CD8-positive, alpha-beta memory T cell (primary cell): Measurements from ENCODE around the gene TMEM52B. TPM values are rescaled to one million over a fixed set of nuclear protein-coding genes. Genes with fewer than 3 reads are reported as not detected.

Source experiments
- CTCF ChIA-PET: fragments of 350-600 bp; sonication (Branson Sonifier 250); formaldehyde crosslinking; loops from one replicate; lab custom pipeline; 2021; ENCODE audit warnings: antibody characterized with exemption; lab: Charles Lee
- POLR2A ChIA-PET: fragments of 350-600 bp; sonication (Branson Sonifier 250); formaldehyde crosslinking; loops from one replicate; lab custom pipeline; 2021; ENCODE audit warnings: antibody characterized with exemption; lab: Charles Lee
- DNase-seq, 5 donors: peaks; one replicate each; pipeline versions ENCODE4 v3.0.0 to v3.0.0-alpha.2; 2020 to 2022; ENCODE audit warnings: mixed read lengths in 1 of 5
- H3K27ac ChIP-seq: one replicate; pipeline ENCODE4 v1.7.0; 2013; ENCODE audit warnings: low read depth, mild to moderate bottlenecking, low read length, moderate library complexity
- H3K27me3 ChIP-seq: 2 replicates; pipeline ENCODE4 v1.7.0; 2013; ENCODE audit warnings: low read length, mild to moderate bottlenecking; ENCODE audit not compliant: insufficient read depth, poor library complexity, severe bottlenecking
- H3K36me3 ChIP-seq: 2 replicates; pipeline ENCODE4 v1.7.0; 2013; ENCODE audit warnings: mild to moderate bottlenecking, low read length, moderate library complexity; ENCODE audit not compliant: insufficient read depth
- H3K4me1 ChIP-seq: 2 replicates; pipeline ENCODE4 v1.7.0; 2013; ENCODE audit warnings: mild to moderate bottlenecking, low read length, moderate library complexity; ENCODE audit not compliant: insufficient read depth
- H3K4me3 ChIP-seq: 2 replicates; pipeline ENCODE4 v1.7.0; 2013; ENCODE audit warnings: mild to moderate bottlenecking, low read length
- H3K9me3 ChIP-seq: 2 replicates; pipeline ENCODE4 v1.7.0; 2013; ENCODE audit warnings: mild to moderate bottlenecking, low read length
- H3K27ac Mint-ChIP-seq, 8 donors: one replicate each; pipeline ENCODE4 v1.8.0; 2020 to 2021; ENCODE audit warnings: mixed read lengths in 8 of 8, mild to moderate bottlenecking in 6 of 8, inconsistent platforms in 3 of 8, moderate library complexity in 3 of 8
- H3K27me3 Mint-ChIP-seq, 2 donors: one replicate each; pipeline ENCODE4 v1.8.0; 2020 to 2021; ENCODE audit warnings: mixed read lengths in 2 of 2, mild to moderate bottlenecking in 1 of 2, moderate library complexity in 1 of 2
- H3K36me3 Mint-ChIP-seq, 3 donors: one replicate each; pipeline ENCODE4 v1.8.0; 2020 to 2021; ENCODE audit warnings: mixed read lengths in 3 of 3, inconsistent platforms in 1 of 3, mild to moderate bottlenecking in 1 of 3
- H3K4me1 Mint-ChIP-seq, 3 donors: one replicate each; pipeline ENCODE4 v1.8.0; 2020 to 2021; ENCODE audit warnings: mixed read lengths in 3 of 3, inconsistent platforms in 1 of 3, mild to moderate bottlenecking in 1 of 3
- H3K4me3 Mint-ChIP-seq, 7 donors: one replicate each; pipeline ENCODE4 v1.8.0; 2020 to 2021; ENCODE audit warnings: mixed read lengths in 7 of 7, mild to moderate bottlenecking in 6 of 7, moderate library complexity in 4 of 7, inconsistent platforms in 2 of 7
- H3K9me3 Mint-ChIP-seq, 5 donors: one replicate each; pipeline ENCODE4 v1.8.0; 2020 to 2022; ENCODE audit warnings: mixed read lengths in 5 of 5, mild to moderate bottlenecking in 3 of 5, moderate library complexity in 2 of 5, inconsistent platforms in 1 of 5
- polyA plus RNA-seq: library from polyadenylated mRNA; unstranded; fragments of 300-500 nt; fragmentation: Illumina TruSeq; gene quantifications from one replicate; pipeline ENCODE4 v1.2.3, GENCODE V29; 2021
- total RNA-seq, 2 experiments: library from RNA; stranded (reverse); gene quantifications; one replicate each; pipeline ENCODE4 v1.2.3, GENCODE V29; 2021

Gene TMEM52B
- total and polyA plus RNA-seq, 3 experiments from 2014 or later = not detected

- Mint-ChIP-seq H3K4me1 (peaks cover 0 to under 1% (median under 1%) of the 10 kb centered on the region in 3 donors), H3K27me3 (no peaks in the 10 kb centered on the region), H3K27ac (no peak overlapping the region), H3K9me3 (no peaks in the 10 kb centered on the region), H3K4me3 (no peak overlapping the region), H3K36me3 (no peaks in the 10 kb centered on the region)
- ChIA-PET POLR2A (no interaction called here), CTCF (interaction anchor here (0.9 to 1.5 kb wide), 2 partner anchors 515 to 591 kb away, joined by 3 to 4 read pairs; no protein-coding TSS in a partner anchor)
- Histone ChIP-seq H3K4me3 (no peak overlapping the region), H3K4me1 (no peaks in the 10 kb centered on the region), H3K36me3 (no peaks in the 10 kb centered on the region), H3K27ac (no peak overlapping the region), H3K9me3 (no peaks in the 10 kb centered on the region), H3K27me3 (no peaks in the 10 kb centered on the region)
- no peak for DNase-seq
Observed at GRCh38 chr12:10159280-10159679, 19.6 kb upstream of the TMEM52B start.

- no peaks in the 10 kb centered on the region for H3K36me3 Mint-ChIP-seq
- no peak for DNase-seq
- H3K4me3 Mint-ChIP-seq = no peak overlapping the region
- ChIA-PET CTCF (interaction anchor here (1.2 to 1.5 kb wide), 2 partner anchors 8 to 590 kb away, joined by 4 to 5 read pairs; no protein-coding TSS in a partner anchor), POLR2A (interaction anchor here (0.5 kb wide), 1 partner anchor 52 kb away, joined by 3 read pairs; the partner anchor contains the start of gene GABARAPL1)
- no peaks in the 10 kb centered on the region for H3K27me3 ChIP-seq
- H3K4me1 ChIP-seq = no peaks in the 10 kb centered on the region
- H3K4me1 Mint-ChIP-seq = no peaks in the 10 kb centered on the region
- H3K4me3 ChIP-seq = no peak overlapping the region
- no peaks in the 10 kb centered on the region for H3K36me3 ChIP-seq
- no peak overlapping the region for H3K27ac ChIP-seq
- H3K9me3 ChIP-seq = no peaks in the 10 kb centered on the region
- H3K27ac Mint-ChIP-seq = no peak overlapping the region
- H3K27me3 Mint-ChIP-seq = peaks cover 0 to 8% of the 10 kb centered on the region in 2 donors
- no peaks in the 10 kb centered on the region for H3K9me3 Mint-ChIP-seq
Observed at GRCh38 chr12:10160617-10161385, 18.0 kb upstream of the TMEM52B start.

GRCh38 chr12:10163084-10163483, 15.7 kb upstream of the TMEM52B start:
- ChIA-PET CTCF (no interaction called here), POLR2A (no interaction called here)
- no peak for DNase-seq
- Mint-ChIP-seq H3K4me3 (no peak overlapping the region), H3K4me1 (no peaks in the 10 kb centered on the region), H3K27ac (no peak overlapping the region), H3K27me3 (peaks cover 0 to 12% of the 10 kb centered on the region in 2 donors), H3K36me3 (no peaks in the 10 kb centered on the region), H3K9me3 (no peaks in the 10 kb centered on the region)
- Histone ChIP-seq H3K27ac (no peak overlapping the region), H3K4me3 (no peak overlapping the region), H3K4me1 (no peaks in the 10 kb centered on the region), H3K9me3 (no peaks in the 10 kb centered on the region), H3K36me3 (no peaks in the 10 kb centered on the region), H3K27me3 (no peaks in the 10 kb centered on the region)

GRCh38 chr12:10165421-10165820, 13.4 kb upstream of the TMEM52B start:
- Mint-ChIP-seq H3K36me3 (no peaks in the 10 kb centered on the region), H3K27ac (no peak overlapping the region), H3K4me3 (no peak overlapping the region), H3K27me3 (peaks cover 2 to 20% of the 10 kb centered on the region in 2 donors), H3K4me1 (no peaks in the 10 kb centered on the region), H3K9me3 (no peaks in the 10 kb centered on the region)
- Histone ChIP-seq H3K27ac (no peak overlapping the region), H3K4me1 (no peaks in the 10 kb centered on the region), H3K4me3 (no peak overlapping the region), H3K36me3 (no peaks in the 10 kb centered on the region), H3K27me3 (no peaks in the 10 kb centered on the region), H3K9me3 (no peaks in the 10 kb centered on the region)
- CTCF ChIA-PET = interaction anchor here (1.7 kb wide), 1 partner anchor 13 kb away, joined by 3 read pairs; no protein-coding TSS in a partner anchor
- no peak for DNase-seq
- POLR2A ChIA-PET = no interaction called here

- no peak overlapping the region for H3K27ac ChIP-seq
- H3K4me3 ChIP-seq = no peak overlapping the region
- no peak for DNase-seq
- no peaks in the 10 kb centered on the region for H3K4me1 ChIP-seq
- H3K27me3 ChIP-seq = no peaks in the 10 kb centered on the region
- Mint-ChIP-seq H3K9me3 (no peaks in the 10 kb centered on the region), H3K27me3 (peaks cover 9 to 38% of the 10 kb centered on the region in 2 donors), H3K4me1 (no peaks in the 10 kb centered on the region), H3K4me3 (no peak overlapping the region), H3K36me3 (no peaks in the 10 kb centered on the region), H3K27ac (no peak overlapping the region)
- no peaks in the 10 kb centered on the region for H3K9me3 ChIP-seq
- ChIA-PET POLR2A (no interaction called here), CTCF (no interaction called here)
- H3K36me3 ChIP-seq = no peaks in the 10 kb centered on the region
Observed at GRCh38 chr12:10167599-10167998, 11.2 kb upstream of the TMEM52B start.

GRCh38 chr12:10169104-10169503, 9.7 kb upstream of the TMEM52B start:
- Histone ChIP-seq H3K4me3 (no peak overlapping the region), H3K9me3 (no peaks in the 10 kb centered on the region), H3K27ac (no peak overlapping the region), H3K36me3 (no peaks in the 10 kb centered on the region), H3K27me3 (no peaks in the 10 kb centered on the region), H3K4me1 (no peaks in the 10 kb centered on the region)
- no peak overlapping the region for H3K4me3 Mint-ChIP-seq
- CTCF ChIA-PET = interaction anchor here (0.8 to 1.4 kb wide), 2 partner anchors 12 to 16 kb away, joined by 3 read pairs; no protein-coding TSS in a partner anchor
- H3K9me3 Mint-ChIP-seq = no peaks in the 10 kb centered on the region
- POLR2A ChIA-PET = interaction anchor here (0.6 kb wide), 1 partner anchor 228 kb away, joined by 3 read pairs; no protein-coding TSS in a partner anchor
- no peak overlapping the region for H3K27ac Mint-ChIP-seq
- H3K27me3 Mint-ChIP-seq = peaks cover 9 to 44% of the 10 kb centered on the region in 2 donors
- no peaks in the 10 kb centered on the region for H3K4me1 Mint-ChIP-seq
- H3K36me3 Mint-ChIP-seq = no peaks in the 10 kb centered on the region
- no peak for DNase-seq

GRCh38 chr12:10170216-10170615, 8.6 kb upstream of the TMEM52B start:
- H3K9me3 ChIP-seq = no peaks in the 10 kb centered on the region
- H3K4me3 Mint-ChIP-seq = no peak overlapping the region
- H3K27ac Mint-ChIP-seq = no peak overlapping the region
- H3K36me3 Mint-ChIP-seq = no peaks in the 10 kb centered on the region
- ChIA-PET CTCF (interaction anchor here (1.4 kb wide), 2 partner anchors 15 to 17 kb away, joined by 3 to 4 read pairs; no protein-coding TSS in a partner anchor), POLR2A (no interaction called here)
- no peak overlapping the region for H3K4me3 ChIP-seq
- no peak overlapping the region for H3K27ac ChIP-seq
- peaks cover 9 to 43% of the 10 kb centered on the region in 2 donors for H3K27me3 Mint-ChIP-seq
- H3K9me3 Mint-ChIP-seq = no peaks in the 10 kb centered on the region
- no peaks in the 10 kb centered on the region for H3K36me3 ChIP-seq
- H3K4me1 ChIP-seq = no peaks in the 10 kb centered on the region
- no peaks in the 10 kb centered on the region for H3K27me3 ChIP-seq
- no peaks in the 10 kb centered on the region for H3K4me1 Mint-ChIP-seq
- no peak for DNase-seq

- Histone ChIP-seq H3K36me3 (no peaks in the 10 kb centered on the region), H3K9me3 (no peaks in the 10 kb centered on the region), H3K27ac (no peak within 1 kb of the TSS), H3K4me1 (no peaks in the 10 kb centered on the region), H3K27me3 (no peaks in the 10 kb centered on the region), H3K4me3 (no peak within 1 kb of the TSS)
- peaks cover 12 to 46% of the 10 kb centered on the region in 2 donors for H3K27me3 Mint-ChIP-seq
- no peak for DNase-seq
- H3K36me3 Mint-ChIP-seq = no peaks in the 10 kb centered on the region
- no peak within 1 kb of the TSS for H3K4me3 Mint-ChIP-seq
- POLR2A ChIA-PET = no interaction called here
- H3K27ac Mint-ChIP-seq = no peak within 1 kb of the TSS
- no peaks in the 10 kb centered on the region for H3K9me3 Mint-ChIP-seq
- CTCF ChIA-PET = no interaction called here
- H3K4me1 Mint-ChIP-seq = no peaks in the 10 kb centered on the region
Observed at GRCh38 chr12:10171973-10172728, 6.7 kb upstream of the TMEM52B start, which contains the start of gene OLR1. TSS of gene OLR1 (minus strand) at chr12:10172132. CDS start at chr12:10172077, 55 bp downstream.
